Measurements from ENCODE around the gene MICU2.
"Not testable (repeated sequence)": the region's sequence is repeated elsewhere in the genome, so short reads cannot be mapped to it uniquely, and the experiment has no call there.

MICU2 gene

GRCh38 chr13:21596722-21597121 lies 7.2 kb downstream of the MICU2 start:
- TF ChIP-seq CTCF (IDR thresholded peaks at IDR 0.05; ENCODE audit: low read depth, low read length) (no peak), EZH2phosphoT487 (IDR thresholded peaks at IDR 0.05; ENCODE audit: low read depth) (no peak)
- Histone ChIP-seq H3K27ac (ENCODE audit: low read length) (no peak overlapping the region), H4K20me1 (ENCODE audit: insufficient read depth, low read length) (peaks cover 16% of the 10 kb centered on the region; the same call in 1 of the 2 replicates), H3K4me1 (ENCODE audit: low read length) (no peaks in the 10 kb centered on the region), H2AFZ (ENCODE audit: low read depth, low read length) (no peak overlapping the region), H3K27me3 (ENCODE audit: low read depth, low read length) (no peaks in the 10 kb centered on the region), H3K9me3 (ENCODE audit: insufficient read depth, low read length) (no peaks in the 10 kb centered on the region), H3K4me2 (ENCODE audit: low read length) (no peak overlapping the region), H3K36me3 (replicated peaks; ENCODE audit: low read depth, low read length) (peaks cover 2% of the 10 kb centered on the region), H3K4me3 (ENCODE audit: low read length) (no peak overlapping the region), H3K9ac (ENCODE audit: low read length) (no peak overlapping the region), H3K79me2 (ENCODE audit: low read length) (peaks cover 72% of the 10 kb centered on the region)

- H3K4me2 ChIP-seq (ENCODE audit: low read length), result no peak overlapping the region
- H3K9me3 ChIP-seq (ENCODE audit: insufficient read depth, low read length), result no peaks in the 10 kb centered on the region
- TF ChIP-seq EZH2phosphoT487 (IDR thresholded peaks at IDR 0.05; ENCODE audit: low read depth) (no peak), CTCF (IDR thresholded peaks at IDR 0.05; ENCODE audit: low read depth, low read length) (no peak)
- H4K20me1 ChIP-seq (ENCODE audit: insufficient read depth, low read length), result peaks cover 16% of the 10 kb centered on the region; the same call in 1 of the 2 replicates
- no peak overlapping the region for H3K4me3 ChIP-seq (ENCODE audit: low read length)
- peaks cover 76% of the 10 kb centered on the region for H3K79me2 ChIP-seq (ENCODE audit: low read length)
- no peak overlapping the region for H3K9ac ChIP-seq (ENCODE audit: low read length)
- H3K27me3 ChIP-seq (ENCODE audit: low read depth, low read length), result no peaks in the 10 kb centered on the region
- no peak overlapping the region for H3K27ac ChIP-seq (ENCODE audit: low read length)
- H3K4me1 ChIP-seq (ENCODE audit: low read length), result no peaks in the 10 kb centered on the region
- peaks cover 2% of the 10 kb centered on the region for H3K36me3 ChIP-seq (replicated peaks; ENCODE audit: low read depth, low read length)
- H2AFZ ChIP-seq (ENCODE audit: low read depth, low read length), result no peak overlapping the region
These were observed 8.5 kb downstream of the MICU2 start for GRCh38 chr13:21595546-21595822.

- H3K9ac ChIP-seq (ENCODE audit: low read length), result no peak overlapping the region
- no peak overlapping the region for H3K4me2 ChIP-seq (ENCODE audit: low read length)
- H3K4me3 ChIP-seq (ENCODE audit: low read length), result no peak overlapping the region
- no peak overlapping the region for H2AFZ ChIP-seq (ENCODE audit: low read depth, low read length)
- H3K27me3 ChIP-seq (ENCODE audit: low read depth, low read length), result no peaks in the 10 kb centered on the region
- H3K9me3 ChIP-seq (ENCODE audit: insufficient read depth, low read length), result no peaks in the 10 kb centered on the region
- H3K36me3 ChIP-seq (replicated peaks; ENCODE audit: low read depth, low read length), result no peaks in the 10 kb centered on the region
- no peaks in the 10 kb centered on the region for H3K4me1 ChIP-seq (ENCODE audit: low read length)
- H4K20me1 ChIP-seq (ENCODE audit: insufficient read depth, low read length), result peaks cover 16% of the 10 kb centered on the region; the same call in 1 of the 2 replicates
- peaks cover 76% of the 10 kb centered on the region for H3K79me2 ChIP-seq (ENCODE audit: low read length)
- no peak for TF ChIP-seq EZH2phosphoT487 (IDR thresholded peaks at IDR 0.05; ENCODE audit: low read depth)
- H3K27ac ChIP-seq (ENCODE audit: low read length), result no peak overlapping the region
These were observed 9.0 kb downstream of the MICU2 start for GRCh38 chr13:21594715-21595545.

GRCh38 chr13:21590665-21591456 lies 13.1 kb downstream of the MICU2 start:
- H3K4me2 ChIP-seq (ENCODE audit: low read length); H2AFZ ChIP-seq (ENCODE audit: low read depth, low read length); H3K4me3 ChIP-seq (ENCODE audit: low read length); H3K36me3 ChIP-seq (replicated peaks; ENCODE audit: low read depth, low read length); H3K9me3 ChIP-seq (ENCODE audit: insufficient read depth, low read length); H3K27me3 ChIP-seq (ENCODE audit: low read depth, low read length); H3K4me1 ChIP-seq (ENCODE audit: low read length); H3K27ac ChIP-seq (ENCODE audit: low read length); H3K9ac ChIP-seq (ENCODE audit: low read length): not testable (repeated sequence)
- Histone ChIP-seq H4K20me1 (ENCODE audit: insufficient read depth, low read length) (peaks cover 15% of the 10 kb centered on the region), H3K79me2 (ENCODE audit: low read length) (peaks cover 74% of the 10 kb centered on the region)

- H3K9me3 ChIP-seq (ENCODE audit: insufficient read depth, low read length), result no peaks in the 10 kb centered on the region
- peaks cover 70% of the 10 kb centered on the region for H3K79me2 ChIP-seq (ENCODE audit: low read length)
- H3K4me2 ChIP-seq (ENCODE audit: low read length), result no peak overlapping the region
- H4K20me1 ChIP-seq (ENCODE audit: insufficient read depth, low read length), result peaks cover 10% of the 10 kb centered on the region
- no peak overlapping the region for H2AFZ ChIP-seq (ENCODE audit: low read depth, low read length)
- no peak for TF ChIP-seq EZH2phosphoT487 (IDR thresholded peaks at IDR 0.05; ENCODE audit: low read depth)
- TF ChIP-seq CTCF (IDR thresholded peaks at IDR 0.05; ENCODE audit: low read depth, low read length), result no peak
- H3K27me3 ChIP-seq (ENCODE audit: low read depth, low read length), result no peaks in the 10 kb centered on the region
- no peaks in the 10 kb centered on the region for H3K36me3 ChIP-seq (replicated peaks; ENCODE audit: low read depth, low read length)
- no peaks in the 10 kb centered on the region for H3K4me1 ChIP-seq (ENCODE audit: low read length)
- H3K4me3 ChIP-seq (ENCODE audit: low read length), result no peak overlapping the region
- no peak overlapping the region for H3K27ac ChIP-seq (ENCODE audit: low read length)
- H3K9ac ChIP-seq (ENCODE audit: low read length), result no peak overlapping the region
These were observed 13.7 kb downstream of the MICU2 start for GRCh38 chr13:21590231-21590630.

- H2AFZ ChIP-seq (ENCODE audit: low read depth, low read length); H3K36me3 ChIP-seq (replicated peaks; ENCODE audit: low read depth, low read length); H3K4me2 ChIP-seq (ENCODE audit: low read length); H3K4me1 ChIP-seq (ENCODE audit: low read length); H3K27me3 ChIP-seq (ENCODE audit: low read depth, low read length); H4K20me1 ChIP-seq (ENCODE audit: insufficient read depth, low read length); H3K9me3 ChIP-seq (ENCODE audit: insufficient read depth, low read length); H3K27ac ChIP-seq (ENCODE audit: low read length); H3K4me3 ChIP-seq (ENCODE audit: low read length); H3K9ac ChIP-seq (ENCODE audit: low read length): not testable (repeated sequence)
- H3K79me2 ChIP-seq (ENCODE audit: low read length), result peaks cover 64% of the 10 kb centered on the region
These were observed 14.5 kb downstream of the MICU2 start for GRCh38 chr13:21589510-21589909.

GRCh38 chr13:21588411-21588810 lies 15.6 kb downstream of the MICU2 start:
- H3K9ac ChIP-seq (ENCODE audit: low read length); H3K27me3 ChIP-seq (ENCODE audit: low read depth, low read length); H3K4me3 ChIP-seq (ENCODE audit: low read length); H4K20me1 ChIP-seq (ENCODE audit: insufficient read depth, low read length); H3K4me2 ChIP-seq (ENCODE audit: low read length); H3K9me3 ChIP-seq (ENCODE audit: insufficient read depth, low read length); H3K36me3 ChIP-seq (replicated peaks; ENCODE audit: low read depth, low read length); H3K4me1 ChIP-seq (ENCODE audit: low read length); H2AFZ ChIP-seq (ENCODE audit: low read depth, low read length); H3K27ac ChIP-seq (ENCODE audit: low read length): not testable (repeated sequence)
- H3K79me2 ChIP-seq (ENCODE audit: low read length), result peaks cover 60% of the 10 kb centered on the region
